HG03280 (cell line): ENCODE data around the gene NBPF14.
A peak's percentile ranks its signal among the peaks of the same experiment; 100 is the strongest.
"Not testable (repeated sequence)": the region's sequence is repeated elsewhere in the genome, so short reads cannot be mapped to it uniquely, and the experiment has no call there.

Experiments used
- ATAC-seq: cut with Tn5 transposase; IDR thresholded peaks from one replicate; pipeline ENCODE4 v1.9.1; 2021; ENCODE audit warnings: mild to moderate bottlenecking, moderate library complexity; ENCODE audit not compliant: unreplicated experiment

NBPF14 gene

GRCh38 chr1:148595911-148596310 is at the start of gene NBPF14:
Gene NBPF14, minus strand, starts transcription at chr1:148596011. Its CDS starts 294 bp downstream, at chr1:148595717.
- ATAC-seq = not testable (repeated sequence)

- ATAC-seq = not testable (repeated sequence)
These were observed 29.6 kb upstream of the NBPF14 start for GRCh38 chr1:148625451-148625850.

- not testable (repeated sequence) for ATAC-seq
These were observed 22.4 kb upstream of the NBPF14 start for GRCh38 chr1:148618216-148618615.

GRCh38 chr1:148605266-148605665 is 9.5 kb upstream of the NBPF14 start:
- not testable (repeated sequence) for ATAC-seq

- ATAC-seq = not testable (repeated sequence)
These were observed 451 bp downstream of the NBPF14 start for GRCh38 chr1:148595360-148595759.

GRCh38 chr1:148591098-148591497 is 4.7 kb downstream of the NBPF14 start:
- not testable (repeated sequence) for ATAC-seq

- not testable (repeated sequence) for ATAC-seq
These were observed 63.7 kb downstream of the NBPF14 start for GRCh38 chr1:148532158-148532557.

GRCh38 chr1:148529101-148529567 is 66.7 kb downstream of the NBPF14 start:
- not testable (repeated sequence) for ATAC-seq

GRCh38 chr1:148528591-148528990 is 67.2 kb downstream of the NBPF14 start:
- ATAC-seq = not testable (repeated sequence)

GRCh38 chr1:148526587-148526986 is 69.2 kb downstream of the NBPF14 start:
- not testable (repeated sequence) for ATAC-seq

GRCh38 chr1:148523205-148524144 is 72.3 kb downstream of the NBPF14 start:
- ATAC-seq = peak; percentile 18

GRCh38 chr1:148522561-148523204 is 73.1 kb downstream of the NBPF14 start:
- ATAC-seq = peak; percentile 81

GRCh38 chr1:148522072-148522471 is 73.7 kb downstream of the NBPF14 start:
- ATAC-seq = peak; percentile 38

GRCh38 chr1:148514310-148514709 is 81.5 kb downstream of the NBPF14 start:
- ATAC-seq = not testable (repeated sequence)

- not testable (repeated sequence) for ATAC-seq
These were observed 83.1 kb downstream of the NBPF14 start for GRCh38 chr1:148512571-148513184.

GRCh38 chr1:148493933-148494332 is 101.9 kb downstream of the NBPF14 start:
- ATAC-seq = not testable (repeated sequence)

- not testable (repeated sequence) for ATAC-seq
These were observed 112.8 kb downstream of the NBPF14 start, which contains the start of gene PPIAL4G for GRCh38 chr1:148483029-148483428. Gene PPIAL4G, minus strand, starts transcription at chr1:148483302. Its CDS starts 50 bp downstream, at chr1:148483252.
